Measurements from ENCODE around the gene MAMDC4.

MAMDC4 gene

DNA sequence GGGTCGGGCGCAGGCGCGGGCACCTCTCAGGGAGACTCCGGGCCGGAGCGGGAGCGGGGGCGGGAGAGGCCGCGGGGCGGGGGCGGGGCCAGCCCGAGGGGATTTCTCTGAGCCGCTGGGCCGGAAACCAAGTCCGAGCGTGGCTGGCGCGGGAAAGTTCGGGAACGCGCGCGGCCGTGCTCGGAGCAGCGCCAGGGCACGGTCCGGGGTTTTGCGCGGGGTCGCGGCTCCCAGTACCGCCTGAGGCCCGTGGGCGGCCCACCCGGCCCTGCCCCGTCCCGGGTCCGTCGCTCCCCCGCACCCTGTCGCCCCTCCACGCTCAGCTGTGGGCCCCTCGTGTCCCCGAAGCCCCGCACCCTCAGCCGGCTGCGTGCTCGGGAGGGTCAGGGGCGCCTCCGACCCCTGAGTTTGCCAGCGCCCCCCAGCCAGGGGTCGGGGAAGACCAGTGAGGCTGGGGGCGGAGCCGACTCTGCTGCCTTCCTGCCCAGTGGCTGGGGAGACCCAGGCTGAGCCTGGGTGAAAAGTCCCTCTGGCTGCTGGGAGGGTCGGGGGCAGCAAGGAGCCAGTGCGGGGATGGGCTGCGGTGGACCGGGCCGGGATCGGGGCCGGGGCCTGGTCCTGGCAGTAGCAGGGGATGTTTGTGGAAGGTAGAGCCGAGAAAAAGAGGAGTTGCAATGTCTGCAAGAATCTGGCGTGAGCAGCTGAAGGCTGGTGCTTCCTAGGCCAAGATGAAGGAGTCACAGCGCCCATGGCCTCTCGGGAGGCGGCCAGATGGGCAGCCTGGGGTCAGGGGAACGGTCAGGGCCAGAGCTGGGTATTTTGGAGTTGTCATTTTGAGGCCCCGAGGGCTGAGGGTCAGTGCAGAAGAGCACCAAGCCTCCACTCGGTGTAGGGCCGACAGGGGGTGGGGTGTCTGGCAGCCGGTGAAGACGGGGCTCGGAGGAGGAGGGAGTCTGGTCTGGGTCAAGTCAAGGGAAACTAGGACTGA, 34.8 kb downstream of the MAMDC4 start:
- no peak for DNase-seq (ENCODE audit: low read depth)

DNA sequence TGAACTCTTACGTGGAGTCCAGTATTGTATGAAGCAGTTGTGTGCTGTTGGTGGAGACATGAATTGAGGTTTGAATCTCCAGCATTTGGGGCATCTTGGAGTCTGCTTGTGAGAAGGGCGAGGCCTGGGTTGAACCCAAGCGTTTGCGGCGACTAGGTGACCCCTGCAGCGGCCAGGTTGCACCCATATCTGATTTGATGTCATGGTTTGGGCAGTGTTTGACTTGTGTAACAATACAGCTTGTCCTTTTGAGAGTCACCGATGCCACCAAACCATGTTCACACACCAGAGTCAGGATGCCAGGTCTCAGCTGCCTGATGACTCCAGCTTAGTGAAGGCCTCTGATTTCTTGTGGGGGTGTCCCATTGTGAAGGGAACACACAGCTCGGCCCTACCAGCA, 36.3 kb downstream of the MAMDC4 start:
- no peak overlapping the region for H3K4me3 ChIP-seq (ENCODE audit: low read depth, low read length)
- TF ChIP-seq, protein P1, sequence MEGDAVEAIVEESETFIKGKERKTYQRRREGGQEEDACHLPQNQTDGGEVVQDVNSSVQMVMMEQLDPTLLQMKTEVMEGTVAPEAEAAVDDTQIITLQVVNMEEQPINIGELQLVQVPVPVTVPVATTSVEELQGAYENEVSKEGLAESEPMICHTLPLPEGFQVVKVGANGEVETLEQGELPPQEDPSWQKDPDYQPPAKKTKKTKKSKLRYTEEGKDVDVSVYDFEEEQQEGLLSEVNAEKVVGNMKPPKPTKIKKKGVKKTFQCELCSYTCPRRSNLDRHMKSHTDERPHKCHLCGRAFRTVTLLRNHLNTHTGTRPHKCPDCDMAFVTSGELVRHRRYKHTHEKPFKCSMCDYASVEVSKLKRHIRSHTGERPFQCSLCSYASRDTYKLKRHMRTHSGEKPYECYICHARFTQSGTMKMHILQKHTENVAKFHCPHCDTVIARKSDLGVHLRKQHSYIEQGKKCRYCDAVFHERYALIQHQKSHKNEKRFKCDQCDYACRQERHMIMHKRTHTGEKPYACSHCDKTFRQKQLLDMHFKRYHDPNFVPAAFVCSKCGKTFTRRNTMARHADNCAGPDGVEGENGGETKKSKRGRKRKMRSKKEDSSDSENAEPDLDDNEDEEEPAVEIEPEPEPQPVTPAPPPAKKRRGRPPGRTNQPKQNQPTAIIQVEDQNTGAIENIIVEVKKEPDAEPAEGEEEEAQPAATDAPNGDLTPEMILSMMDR (IDR thresholded peaks at IDR 0.05; ENCODE audit: control insufficient read depth, extremely low read depth, insufficient read depth) = no peak
- no peak for DNase-seq (ENCODE audit: low read depth)

More for the DNA sequence above, 34.8 kb downstream of the MAMDC4 start:
- TF ChIP-seq, protein P1 (IDR thresholded peaks at IDR 0.05; ENCODE audit: control insufficient read depth, extremely low read depth, insufficient read depth) = 0 out of 2 replicates have a peak, but pooled peaks have one; percentile 0
- peak overlapping the region; percentile 80 for H3K4me3 ChIP-seq (ENCODE audit: low read depth, low read length)

DNA sequence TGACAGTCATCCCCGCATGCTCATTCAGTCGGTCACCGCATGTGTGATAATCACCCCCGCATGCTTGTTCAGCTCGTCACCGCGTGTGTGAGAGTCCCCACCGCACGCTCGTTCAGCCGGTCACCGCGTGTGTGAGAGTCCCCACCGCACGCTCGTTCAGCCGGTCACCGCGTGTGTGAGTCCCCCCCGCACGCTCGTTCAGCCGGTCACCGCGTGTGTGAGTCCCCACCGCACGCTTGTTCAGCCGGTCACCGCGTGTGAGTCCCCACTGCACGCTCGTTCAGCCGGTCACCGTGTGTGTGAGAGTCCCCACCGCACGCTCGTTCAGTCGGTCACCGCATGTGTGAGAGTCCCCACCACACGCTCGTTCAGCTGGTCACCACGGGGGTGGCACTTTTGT, 37.7 kb downstream of the MAMDC4 start:
- no peak for DNase-seq (ENCODE audit: low read depth)
- TF ChIP-seq, protein P1 (IDR thresholded peaks at IDR 0.05; ENCODE audit: control insufficient read depth, extremely low read depth, insufficient read depth) = no peak
- H3K4me3 ChIP-seq (ENCODE audit: low read depth, low read length) = no peak overlapping the region

DNA sequence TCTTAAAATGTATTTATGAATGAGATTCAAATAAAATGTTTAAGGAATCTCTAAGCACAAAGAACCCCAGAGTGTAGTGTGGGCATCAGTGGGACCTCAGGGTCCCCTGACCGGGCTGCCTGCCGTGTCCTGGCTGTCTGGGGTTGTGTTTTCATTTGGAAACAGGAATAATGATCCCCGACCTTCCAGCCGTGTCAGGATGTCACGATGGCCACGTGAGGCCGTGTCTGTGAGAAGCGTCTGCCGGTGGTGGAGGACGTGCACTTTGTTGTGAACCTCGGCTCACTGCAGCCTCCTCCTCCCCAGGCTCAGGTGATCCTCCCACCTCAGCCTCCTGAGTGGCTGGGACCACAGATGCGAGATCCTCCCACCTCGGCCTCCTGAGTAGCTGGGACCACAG, 38.5 kb downstream of the MAMDC4 start:
- TF ChIP-seq, protein P1 (IDR thresholded peaks at IDR 0.05; ENCODE audit: control insufficient read depth, extremely low read depth, insufficient read depth) = no peak
- no peak overlapping the region for H3K4me3 ChIP-seq (ENCODE audit: low read depth, low read length)
- no peak for DNase-seq (ENCODE audit: low read depth)

DNA sequence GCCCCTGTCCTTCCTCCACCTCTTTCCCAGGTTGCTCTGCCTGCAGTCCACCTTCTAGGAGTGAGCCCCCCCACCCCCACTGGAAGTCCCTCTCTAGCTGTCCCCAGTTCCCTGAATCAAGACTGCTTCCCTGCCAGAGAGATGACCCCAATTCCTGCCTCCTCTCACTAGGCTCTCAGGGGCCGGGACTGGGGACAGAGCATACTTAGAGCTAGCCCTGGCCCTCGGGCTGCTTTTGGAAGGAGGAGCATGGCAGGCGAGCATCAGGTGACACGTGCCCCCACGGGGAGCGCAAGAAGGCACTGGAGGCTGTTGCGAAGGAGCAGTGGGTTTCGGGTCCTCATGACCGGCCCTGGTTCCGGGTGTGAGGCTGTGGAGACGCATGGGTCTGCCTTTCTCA, 43.9 kb downstream of the MAMDC4 start:
- TF ChIP-seq, protein P1 (IDR thresholded peaks at IDR 0.05; ENCODE audit: control insufficient read depth, extremely low read depth, insufficient read depth) = no peak
- no peak for DNase-seq (ENCODE audit: low read depth)
- H3K4me3 ChIP-seq (ENCODE audit: low read depth, low read length) = no peak overlapping the region

DNA sequence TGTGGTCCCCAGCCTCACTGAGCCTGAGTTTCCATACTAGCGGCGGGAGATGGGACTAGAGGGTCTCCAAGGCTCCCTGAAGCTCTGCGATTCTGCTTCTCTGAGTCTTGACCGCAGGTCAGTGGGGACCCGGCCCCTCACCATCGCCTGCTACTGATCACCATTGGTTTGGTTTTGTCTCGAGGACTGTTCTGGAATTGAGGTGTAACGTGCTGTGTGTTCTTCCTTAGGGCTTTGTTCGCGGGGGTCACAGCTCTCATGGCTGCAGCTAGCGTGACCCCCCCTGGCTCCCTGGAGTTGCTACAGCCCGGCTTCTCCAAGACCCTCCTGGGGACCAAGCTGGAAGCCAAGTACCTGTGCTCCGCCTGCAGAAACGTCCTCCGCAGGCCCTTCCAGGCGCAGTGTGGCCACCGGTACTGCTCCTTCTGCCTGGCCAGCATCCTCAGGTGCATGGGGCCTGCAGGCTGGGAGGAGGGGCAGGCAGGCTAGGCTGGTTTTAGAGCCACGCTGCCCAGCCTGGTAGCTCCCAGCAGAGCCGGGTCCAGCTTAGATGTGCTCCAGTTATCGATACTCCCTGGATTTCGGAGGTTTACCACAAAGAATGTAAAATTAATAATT, 46.4 kb downstream of the MAMDC4 start:
- TF ChIP-seq, protein P1 (IDR thresholded peaks at IDR 0.05; ENCODE audit: control insufficient read depth, extremely low read depth, insufficient read depth) = no peak
- no peak for DNase-seq (ENCODE audit: low read depth)
- H3K4me3 ChIP-seq (ENCODE audit: low read depth, low read length) = no peak overlapping the region
